Fibroblast of pulmonary artery (primary cell): ENCODE data around the gene PRKAR1B.
"Not testable (repeated sequence)": the region's sequence is repeated elsewhere in the genome, so short reads cannot be mapped to it uniquely, and the experiment has no call there.

ENCODE experiments used
- DNase-seq: peaks from one replicate; pipeline ENCODE4 v3.0.0-alpha.2; 2010; ENCODE audit warnings: low read depth
- H3K4me3 ChIP-seq: replicated peaks from 2 replicates; pipeline ENCODE4 v1.5.1; 2011; ENCODE audit warnings: low read depth, mild to moderate bottlenecking, control low read depth, low read length, moderate library complexity
- CTCF ChIP-seq: IDR thresholded peaks from 2 replicates; pipeline ENCODE4 v1.5.1; 2011; ENCODE audit warnings: mild to moderate bottlenecking, control low read depth, low read length, inconsistent platforms; ENCODE audit errors: missing control alignments

The PRKAR1B gene

GRCh38 chr7:659306-659847 is 67.7 kb downstream of the PRKAR1B start:
- TF ChIP-seq CTCF, result no peak
- no peak for DNase-seq
- no peak overlapping the region for H3K4me3 ChIP-seq

GRCh38 chr7:657565-658119 is 69.4 kb downstream of the PRKAR1B start:
- H3K4me3 ChIP-seq, result no peak overlapping the region
- TF ChIP-seq CTCF, result no peak
- DNase-seq, result peak; percentile 64

- H3K4me3 ChIP-seq, DNase-seq: not testable (repeated sequence)
These were observed 70.1 kb downstream of the PRKAR1B start for GRCh38 chr7:657010-657409.

GRCh38 chr7:655758-656157 is 71.3 kb downstream of the PRKAR1B start:
- no peak overlapping the region for H3K4me3 ChIP-seq
- DNase-seq, result no peak
- TF ChIP-seq CTCF, result no peak

- no peak overlapping the region for H3K4me3 ChIP-seq
- no peak for TF ChIP-seq CTCF
- DNase-seq, result no peak
These were observed 73.0 kb downstream of the PRKAR1B start for GRCh38 chr7:653829-654764.

GRCh38 chr7:652881-653280 is 74.2 kb downstream of the PRKAR1B start:
- no peak for DNase-seq
- TF ChIP-seq CTCF, result no peak
- no peak overlapping the region for H3K4me3 ChIP-seq

- DNase-seq, result not testable (repeated sequence)
These were observed 74.9 kb downstream of the PRKAR1B start for GRCh38 chr7:652167-652566.

More at GRCh38 chr7:652167-652566, 74.9 kb downstream of the PRKAR1B start:
- H3K4me3 ChIP-seq, result not testable (repeated sequence)
